GM23338 (cell line): ENCODE measurements around the gene PSMA7. TPM values are rescaled to one million over a fixed set of nuclear protein-coding genes. Genes with fewer than 3 reads are reported as not detected.

Experiments
- ATAC-seq: fragments of 200-7000 bp; cut with Tn5 transposase; 3 replicates; pipeline ENCODE4 v1.9.1; 2020
- DNase-seq: peaks from one replicate; pipeline ENCODE4 v3.0.0-alpha.2; 2015; ENCODE audit warnings: low spot score
- H2AFZ ChIP-seq: fragments of 200-600 bp; sonication (generic); 2 replicates; pipeline ENCODE4 v1.8.0; 2016; ENCODE audit warnings: antibody characterized with exemption, mild to moderate bottlenecking, moderate library complexity
- H3F3A ChIP-seq: fragments of 200-600 bp; sonication (generic); replicated peaks from 2 replicates; pipeline ENCODE4 v1.8.0; 2017; ENCODE audit warnings: antibody characterized with exemption, mixed run types, low read depth
- H3K27ac ChIP-seq: fragments of 200-600 bp; sonication (generic); 2 replicates; pipeline ENCODE4 v1.6.1; 2016; ENCODE audit warnings: low read depth
- H3K27me3 ChIP-seq: fragments of 200-600 bp; sonication (generic); 2 replicates; pipeline ENCODE4 v1.8.0; 2016; ENCODE audit warnings: mild to moderate bottlenecking, mixed run types, moderate library complexity; ENCODE audit not compliant: insufficient read depth
- H3K36me3 ChIP-seq: fragments of 200-600 bp; sonication (generic); 2 replicates; pipeline ENCODE4 v1.8.0; 2016; ENCODE audit warnings: mild to moderate bottlenecking; ENCODE audit not compliant: insufficient read depth
- H3K4me1 ChIP-seq: fragments of 200-600 bp; sonication (generic); 2 replicates; pipeline ENCODE4 v1.8.0; 2016; ENCODE audit warnings: mild to moderate bottlenecking, moderate library complexity; ENCODE audit not compliant: insufficient read depth
- H3K4me2 ChIP-seq: fragments of 200-600 bp; sonication (generic); 2 replicates; pipeline ENCODE4 v1.7.1; 2017; ENCODE audit warnings: mixed run types
- H3K4me3 ChIP-seq: fragments of 200-600 bp; sonication (generic); 2 replicates; pipeline ENCODE4 v1.6.1; 2016; ENCODE audit warnings: mixed run types
- H3K79me2 ChIP-seq: fragments of 200-600 bp; sonication (generic); replicated peaks from 2 replicates; pipeline ENCODE4 v1.8.0; 2017; ENCODE audit warnings: mild to moderate bottlenecking; ENCODE audit not compliant: insufficient read depth
- H3K9me2 ChIP-seq: fragments of 200-600 bp; sonication (generic); 2 replicates; pipeline ENCODE4 v1.8.0; 2017; ENCODE audit not compliant: insufficient read depth
- H4K20me1 ChIP-seq: fragments of 200-600 bp; sonication (generic); replicated peaks from 2 replicates; pipeline ENCODE4 v1.8.0; 2017; ENCODE audit warnings: mild to moderate bottlenecking; ENCODE audit not compliant: insufficient read depth
- H3K27ac Mint-ChIP-seq: 2 replicates; pipeline ENCODE4 v1.8.0; 2020; ENCODE audit warnings: inconsistent platforms, mild to moderate bottlenecking, moderate library complexity, mixed read lengths
- H3K27me3 Mint-ChIP-seq: 3 replicates; pipeline ENCODE4 v1.8.0; 2022; ENCODE audit warnings: low read depth, mild to moderate bottlenecking, moderate library complexity, mixed read lengths, inconsistent platforms; ENCODE audit not compliant: insufficient read depth, poor library complexity
- H3K36me3 Mint-ChIP-seq: 3 replicates; pipeline ENCODE4 v1.8.0; 2021; ENCODE audit warnings: low read depth, mild to moderate bottlenecking, inconsistent platforms, moderate library complexity, mixed read lengths
- H3K4me1 Mint-ChIP-seq: 3 replicates; pipeline ENCODE4 v1.8.0; 2020; ENCODE audit warnings: mild to moderate bottlenecking, inconsistent platforms, mixed read lengths
- H3K4me3 Mint-ChIP-seq: 3 replicates; pipeline ENCODE4 v1.8.0; 2021; ENCODE audit warnings: moderate library complexity, mild to moderate bottlenecking, inconsistent platforms, mixed read lengths
- H3K9me3 Mint-ChIP-seq: 3 replicates; pipeline ENCODE4 v1.8.0; 2020; ENCODE audit warnings: moderate library complexity, mild to moderate bottlenecking, inconsistent platforms, mixed read lengths
- CREB1 ChIP-seq: fragments of 250-450 bp; sonication (Bioruptor Pico); IDR thresholded peaks from 2 replicates; pipeline ENCODE4 v1.5.0; 2020; ENCODE audit warnings: low read depth, mild to moderate bottlenecking, moderate library complexity
- EZH2 ChIP-seq: fragments of 200-600 bp; sonication (generic); IDR thresholded peaks from one replicate; pipeline ENCODE4 v1.8.0; 2017; ENCODE audit warnings: antibody characterized with exemption, mild to moderate bottlenecking, low read depth; ENCODE audit not compliant: unreplicated experiment
- JUNB ChIP-seq: IDR thresholded peaks from one replicate; pipeline ENCODE4 v1.6.1; 2016; ENCODE audit warnings: antibody characterized with exemption; ENCODE audit not compliant: unreplicated experiment
- POLR2AphosphoS5 ChIP-seq: IDR thresholded peaks from 2 replicates; pipeline ENCODE4 v1.6.1; 2016; ENCODE audit warnings: antibody characterized with exemption, low read depth
- STAT1 ChIP-seq: IDR thresholded peaks from one replicate; pipeline ENCODE4 v1.6.1; 2016; ENCODE audit warnings: antibody characterized with exemption; ENCODE audit not compliant: unreplicated experiment
- ZNF114 ChIP-seq: fragments of 250-450 bp; sonication (Bioruptor Pico); IDR thresholded peaks from 2 replicates; pipeline ENCODE4 v1.5.0; 2020; ENCODE audit warnings: mild to moderate bottlenecking, moderate library complexity
- polyA plus RNA-seq: library from polyadenylated mRNA; unstranded; fragments of >200 nt; fragmentation: Nextera tagmentation; extraction: Ambion mirVana; gene quantifications from 2 replicates; pipeline ENCODE4 v1.2.1, GENCODE V29; 2016
- total RNA-seq: library from RNA; depleted of rRNA; stranded (reverse); fragments of >200 nt; shearing (Covaris generic); gene quantifications from 2 replicates; pipeline ENCODE4 v1.2.3, GENCODE V29; 2014
- TF ChIP-seq, protein P1 (sequence below), 2 experiments: fragments of 200-600 bp in 1 of 2; sonication (generic) in 1 of 2; conservative IDR thresholded peaks; 2 replicates each; pipeline versions ENCODE4 v1.5.1 to v1.6.1; 2016 to 2017; ENCODE audit warnings: antibody characterized with exemption in 2 of 2, low read depth in 2 of 2, mild to moderate bottlenecking in 2 of 2, moderate library complexity in 1 of 2
- TF ChIP-seq, protein P2 (sequence below): fragments of 250-450 bp; sonication (Bioruptor Pico); IDR thresholded peaks from 2 replicates; pipeline ENCODE4 v1.5.0; 2020; ENCODE audit warnings: mild to moderate bottlenecking, moderate library complexity

The PSMA7 gene
- total and polyA plus RNA-seq, 2 experiments from 2014 or later, result 357 to 628 TPM

DNA sequence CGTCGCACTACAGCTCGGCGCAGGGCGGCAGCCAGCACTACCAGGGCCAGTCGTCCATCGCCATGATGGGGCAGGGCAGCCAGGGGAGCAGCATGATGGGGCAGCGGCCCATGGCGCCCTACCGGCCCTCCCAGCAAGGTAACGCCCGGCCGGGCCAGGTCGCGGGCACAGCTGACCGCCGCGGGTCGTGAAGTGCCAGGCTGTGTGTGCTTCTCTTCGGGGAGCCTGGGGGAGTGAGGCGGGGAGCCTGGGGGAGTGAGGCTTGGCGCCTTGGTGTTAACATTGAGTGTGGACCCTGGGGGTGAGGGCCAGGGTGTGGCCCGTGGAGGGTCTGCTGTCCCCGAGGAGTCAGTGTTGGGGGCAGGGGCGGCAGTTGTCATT lies 20.3 kb upstream of the PSMA7 start:
- H3K4me1 ChIP-seq, result no peaks in the 10 kb centered on the region
- Mint-ChIP-seq H3K4me1 (no peaks in the 10 kb centered on the region), H3K27ac (no peak overlapping the region), H3K36me3 (peaks cover 59% of the 10 kb centered on the region), H3K27me3 (peaks cover 5% of the 10 kb centered on the region), H3K9me3 (no peaks in the 10 kb centered on the region), H3K4me3 (no peak overlapping the region)
- no peak overlapping the region for H3K27ac ChIP-seq
- no peak overlapping the region for H2AFZ ChIP-seq
- H4K20me1 ChIP-seq, result no peaks in the 10 kb centered on the region; the same call in 1 of the 2 replicates
- no peaks in the 10 kb centered on the region for H3K27me3 ChIP-seq
- ATAC-seq, result no peak
- peaks cover 2% of the 10 kb centered on the region for H3K79me2 ChIP-seq
- no peaks in the 10 kb centered on the region for H3F3A ChIP-seq
- H3K4me2 ChIP-seq, result no peak overlapping the region
- TF ChIP-seq, protein P1, sequence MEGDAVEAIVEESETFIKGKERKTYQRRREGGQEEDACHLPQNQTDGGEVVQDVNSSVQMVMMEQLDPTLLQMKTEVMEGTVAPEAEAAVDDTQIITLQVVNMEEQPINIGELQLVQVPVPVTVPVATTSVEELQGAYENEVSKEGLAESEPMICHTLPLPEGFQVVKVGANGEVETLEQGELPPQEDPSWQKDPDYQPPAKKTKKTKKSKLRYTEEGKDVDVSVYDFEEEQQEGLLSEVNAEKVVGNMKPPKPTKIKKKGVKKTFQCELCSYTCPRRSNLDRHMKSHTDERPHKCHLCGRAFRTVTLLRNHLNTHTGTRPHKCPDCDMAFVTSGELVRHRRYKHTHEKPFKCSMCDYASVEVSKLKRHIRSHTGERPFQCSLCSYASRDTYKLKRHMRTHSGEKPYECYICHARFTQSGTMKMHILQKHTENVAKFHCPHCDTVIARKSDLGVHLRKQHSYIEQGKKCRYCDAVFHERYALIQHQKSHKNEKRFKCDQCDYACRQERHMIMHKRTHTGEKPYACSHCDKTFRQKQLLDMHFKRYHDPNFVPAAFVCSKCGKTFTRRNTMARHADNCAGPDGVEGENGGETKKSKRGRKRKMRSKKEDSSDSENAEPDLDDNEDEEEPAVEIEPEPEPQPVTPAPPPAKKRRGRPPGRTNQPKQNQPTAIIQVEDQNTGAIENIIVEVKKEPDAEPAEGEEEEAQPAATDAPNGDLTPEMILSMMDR (conservative IDR thresholded peaks at IDR 0.05; ENCODE audit: low read depth in 2 of 2), result no peak
- no peak for TF ChIP-seq STAT1
- no peak for TF ChIP-seq CREB1 (CRISPR knock-in tag)
- TF ChIP-seq POLR2AphosphoS5, result no peak
- no peak for TF ChIP-seq JUNB
- no peak for TF ChIP-seq EZH2
- no peak for TF ChIP-seq ZNF114 (CRISPR knock-in tag)
- TF ChIP-seq, protein P2, sequence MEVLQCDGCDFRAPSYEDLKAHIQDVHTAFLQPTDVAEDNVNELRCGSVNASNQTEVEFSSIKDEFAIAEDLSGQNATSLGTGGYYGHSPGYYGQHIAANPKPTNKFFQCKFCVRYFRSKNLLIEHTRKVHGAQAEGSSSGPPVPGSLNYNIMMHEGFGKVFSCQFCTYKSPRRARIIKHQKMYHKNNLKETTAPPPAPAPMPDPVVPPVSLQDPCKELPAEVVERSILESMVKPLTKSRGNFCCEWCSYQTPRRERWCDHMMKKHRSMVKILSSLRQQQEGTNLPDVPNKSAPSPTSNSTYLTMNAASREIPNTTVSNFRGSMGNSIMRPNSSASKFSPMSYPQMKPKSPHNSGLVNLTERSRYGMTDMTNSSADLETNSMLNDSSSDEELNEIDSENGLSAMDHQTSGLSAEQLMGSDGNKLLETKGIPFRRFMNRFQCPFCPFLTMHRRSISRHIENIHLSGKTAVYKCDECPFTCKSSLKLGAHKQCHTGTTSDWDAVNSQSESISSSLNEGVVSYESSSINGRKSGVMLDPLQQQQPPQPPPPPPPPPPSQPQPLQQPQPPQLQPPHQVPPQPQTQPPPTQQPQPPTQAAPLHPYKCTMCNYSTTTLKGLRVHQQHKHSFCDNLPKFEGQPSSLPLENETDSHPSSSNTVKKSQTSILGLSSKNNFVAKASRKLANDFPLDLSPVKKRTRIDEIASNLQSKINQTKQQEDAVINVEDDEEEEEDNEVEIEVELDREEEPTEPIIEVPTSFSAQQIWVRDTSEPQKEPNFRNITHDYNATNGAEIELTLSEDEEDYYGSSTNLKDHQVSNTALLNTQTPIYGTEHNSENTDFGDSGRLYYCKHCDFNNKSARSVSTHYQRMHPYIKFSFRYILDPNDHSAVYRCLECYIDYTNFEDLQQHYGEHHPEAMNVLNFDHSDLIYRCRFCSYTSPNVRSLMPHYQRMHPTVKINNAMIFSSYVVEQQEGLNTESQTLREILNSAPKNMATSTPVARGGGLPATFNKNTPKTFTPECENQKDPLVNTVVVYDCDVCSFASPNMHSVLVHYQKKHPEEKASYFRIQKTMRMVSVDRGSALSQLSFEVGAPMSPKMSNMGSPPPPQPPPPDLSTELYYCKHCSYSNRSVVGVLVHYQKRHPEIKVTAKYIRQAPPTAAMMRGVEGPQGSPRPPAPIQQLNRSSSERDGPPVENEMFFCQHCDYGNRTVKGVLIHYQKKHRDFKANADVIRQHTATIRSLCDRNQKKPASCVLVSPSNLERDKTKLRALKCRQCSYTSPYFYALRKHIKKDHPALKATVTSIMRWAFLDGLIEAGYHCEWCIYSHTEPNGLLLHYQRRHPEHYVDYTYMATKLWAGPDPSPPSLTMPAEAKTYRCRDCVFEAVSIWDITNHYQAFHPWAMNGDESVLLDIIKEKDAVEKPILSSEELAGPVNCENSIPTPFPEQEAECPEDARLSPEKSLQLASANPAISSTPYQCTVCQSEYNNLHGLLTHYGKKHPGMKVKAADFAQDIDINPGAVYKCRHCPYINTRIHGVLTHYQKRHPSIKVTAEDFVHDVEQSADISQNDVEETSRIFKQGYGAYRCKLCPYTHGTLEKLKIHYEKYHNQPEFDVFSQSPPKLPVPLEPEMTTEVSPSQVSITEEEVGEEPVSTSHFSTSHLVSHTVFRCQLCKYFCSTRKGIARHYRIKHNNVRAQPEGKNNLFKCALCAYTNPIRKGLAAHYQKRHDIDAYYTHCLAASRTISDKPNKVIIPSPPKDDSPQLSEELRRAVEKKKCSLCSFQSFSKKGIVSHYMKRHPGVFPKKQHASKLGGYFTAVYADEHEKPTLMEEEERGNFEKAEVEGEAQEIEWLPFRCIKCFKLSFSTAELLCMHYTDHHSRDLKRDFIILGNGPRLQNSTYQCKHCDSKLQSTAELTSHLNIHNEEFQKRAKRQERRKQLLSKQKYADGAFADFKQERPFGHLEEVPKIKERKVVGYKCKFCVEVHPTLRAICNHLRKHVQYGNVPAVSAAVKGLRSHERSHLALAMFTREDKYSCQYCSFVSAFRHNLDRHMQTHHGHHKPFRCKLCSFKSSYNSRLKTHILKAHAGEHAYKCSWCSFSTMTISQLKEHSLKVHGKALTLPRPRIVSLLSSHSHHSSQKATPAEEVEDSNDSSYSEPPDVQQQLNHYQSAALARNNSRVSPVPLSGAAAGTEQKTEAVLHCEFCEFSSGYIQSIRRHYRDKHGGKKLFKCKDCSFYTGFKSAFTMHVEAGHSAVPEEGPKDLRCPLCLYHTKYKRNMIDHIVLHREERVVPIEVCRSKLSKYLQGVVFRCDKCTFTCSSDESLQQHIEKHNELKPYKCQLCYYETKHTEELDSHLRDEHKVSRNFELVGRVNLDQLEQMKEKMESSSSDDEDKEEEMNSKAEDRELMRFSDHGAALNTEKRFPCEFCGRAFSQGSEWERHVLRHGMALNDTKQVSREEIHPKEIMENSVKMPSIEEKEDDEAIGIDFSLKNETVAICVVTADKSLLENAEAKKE (CRISPR knock-in tag), result no peak
- no peaks in the 10 kb centered on the region for H3K9me2 ChIP-seq
- no peak for DNase-seq
- H3K4me3 ChIP-seq, result no peak overlapping the region
- peaks cover 26% of the 10 kb centered on the region for H3K36me3 ChIP-seq
